ENCODE measurements around the gene NR0B1. TPM values are rescaled to one million over a fixed set of nuclear protein-coding genes. Genes with fewer than 3 reads are reported as not detected.

The NR0B1 gene
- polyA plus RNA-seq, 1 of the 3 experiments (the other 2 are of a cell fraction), result 2.2 TPM

DNA sequence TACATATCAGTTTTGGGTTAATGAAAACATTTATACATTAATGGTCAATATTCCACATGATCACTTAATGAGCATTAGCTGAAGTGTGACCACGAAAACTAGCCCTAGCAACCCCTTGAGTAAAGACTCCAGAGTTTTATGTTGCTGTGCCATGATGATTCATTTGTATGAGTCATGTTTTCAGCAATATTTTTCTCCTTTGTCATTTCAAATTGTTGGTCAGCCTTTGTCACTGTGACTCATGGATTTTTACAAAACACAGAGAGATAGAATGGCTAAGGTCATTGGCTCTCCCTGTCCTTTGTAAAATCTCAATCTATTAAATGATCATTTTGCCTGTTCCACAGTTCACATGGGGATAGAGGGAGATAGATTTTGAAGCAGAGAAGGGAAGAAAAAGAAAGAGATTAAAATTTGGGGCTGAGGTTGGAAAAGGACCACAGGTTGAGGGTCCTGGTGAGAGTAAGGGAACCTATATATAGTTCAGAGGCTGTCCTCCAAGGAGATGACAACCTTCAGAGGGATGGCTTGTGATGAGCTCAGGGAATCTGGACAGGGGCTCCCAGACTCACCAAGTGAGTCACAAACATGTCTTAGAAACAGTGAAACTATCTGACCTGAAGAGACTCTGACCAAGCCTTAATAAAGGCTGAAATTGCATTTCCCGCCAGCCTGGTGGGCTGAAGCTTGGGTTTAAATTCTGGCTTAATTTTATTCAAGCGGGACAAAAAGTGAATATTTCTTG lies 25.6 kb downstream of the NR0B1 start:
- peak overlapping the region; percentile 49; the same call in 1 of the 2 replicates for H2AFZ ChIP-seq (ENCODE audit: low read depth)
- H3K79me2 ChIP-seq (ENCODE audit: insufficient read depth), result no peaks in the 10 kb centered on the region
- H3K9me2 ChIP-seq, result no peaks in the 10 kb centered on the region
- peaks cover 0 to 9% of the 10 kb centered on the region in 2 experiments; a peak in 2 of 4 replicates for H3K4me1 ChIP-seq (ENCODE audit: control insufficient read depth in 1 of 2, insufficient read depth in 2 of 2, low read depth in 1 of 2, low read length in 1 of 2)
- no peak overlapping the region for H3K4me3 ChIP-seq (ENCODE audit: low read depth in 2 of 2, low read length in 1 of 2)
- peak overlapping the region; percentile 34 to 97; a peak in 3 of 4 replicates for H3K27ac ChIP-seq (ENCODE audit: low read depth in 2 of 2, low read length in 1 of 2)
- H3K9ac ChIP-seq, result peak overlapping the region; percentile 38; the same call in 1 of the 2 replicates
- TF ChIP-seq MAX (IDR thresholded peaks at IDR 0.05; ENCODE audit: low read depth) (no peak; the same call in 1 of the 2 replicates), EP300 (IDR thresholded peaks at IDR 0.05; ENCODE audit: borderline replicate concordance in 1 of 2, low read depth in 1 of 2, low read length in 1 of 2) (peak in 1 of 2 experiments; percentile 86; a peak in 2 of 4 replicates), REST (IDR thresholded peaks at IDR 0.05; ENCODE audit: low read depth, low read length) (no peak), TCF12 (IDR thresholded peaks at IDR 0.05) (peak; percentile 92), ZBTB33 (IDR thresholded peaks at IDR 0.05; ENCODE audit: borderline replicate concordance, low read depth) (peak; percentile 58; the same call in 1 of the 2 replicates), YY1 (IDR thresholded peaks at IDR 0.05; ENCODE audit: low read depth) (no peak), GABPA (IDR thresholded peaks at IDR 0.05; ENCODE audit: low read depth) (no peak), TEAD4 (IDR thresholded peaks at IDR 0.05; ENCODE audit: borderline replicate concordance, insufficient read depth) (peak; percentile 32; the same call in 1 of the 2 replicates), RXRA (IDR thresholded peaks at IDR 0.05; ENCODE audit: borderline replicate concordance, low read depth) (peak; percentile 44; the same call in 1 of the 2 replicates), POLR2AphosphoS5 (IDR thresholded peaks at IDR 0.05; ENCODE audit: low read depth, low read length) (peak; percentile 82; the same call in 1 of the 2 replicates), TAF1 (IDR thresholded peaks at IDR 0.05; ENCODE audit: borderline replicate concordance, low read depth, low read length) (no peak), ELF1 (IDR thresholded peaks at IDR 0.05) (no peak; the same call in 1 of the 2 replicates), CHD2 (IDR thresholded peaks at IDR 0.05; ENCODE audit: low read length, partially characterized antibody) (no peak), FOSL2 (IDR thresholded peaks at IDR 0.05; ENCODE audit: borderline replicate concordance, low read depth) (peak; percentile 100), USF2 (IDR thresholded peaks at IDR 0.05; ENCODE audit: borderline replicate concordance, low read depth, low read length) (no peak), NFIC (IDR thresholded peaks at IDR 0.05; ENCODE audit: borderline replicate concordance) (peak; percentile 63), FOXJ3 (CRISPR knock-in tag; IDR thresholded peaks at IDR 0.05) (no peak), FOXM1 (IDR thresholded peaks at IDR 0.05; ENCODE audit: low read depth) (peak; percentile 73; the same call in 1 of the 2 replicates), GATA2 (CRISPR knock-in tag; IDR thresholded peaks at IDR 0.05) (no peak), MXI1 (IDR thresholded peaks at IDR 0.05; ENCODE audit: low read depth, low read length) (no peak), JUND (IDR thresholded peaks at IDR 0.05) (peak; percentile 100), USF1 (IDR thresholded peaks at IDR 0.05; ENCODE audit: borderline replicate concordance, low read depth) (0 out of 2 replicates have a peak, but pooled peaks have one; percentile 4)
- TF ChIP-seq, protein P1, sequence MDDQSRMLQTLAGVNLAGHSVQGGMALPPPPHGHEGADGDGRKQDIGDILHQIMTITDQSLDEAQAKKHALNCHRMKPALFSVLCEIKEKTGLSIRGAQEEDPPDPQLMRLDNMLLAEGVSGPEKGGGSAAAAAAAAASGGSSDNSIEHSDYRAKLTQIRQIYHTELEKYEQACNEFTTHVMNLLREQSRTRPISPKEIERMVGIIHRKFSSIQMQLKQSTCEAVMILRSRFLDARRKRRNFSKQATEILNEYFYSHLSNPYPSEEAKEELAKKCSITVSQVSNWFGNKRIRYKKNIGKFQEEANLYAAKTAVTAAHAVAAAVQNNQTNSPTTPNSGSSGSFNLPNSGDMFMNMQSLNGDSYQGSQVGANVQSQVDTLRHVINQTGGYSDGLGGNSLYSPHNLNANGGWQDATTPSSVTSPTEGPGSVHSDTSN (IDR thresholded peaks at IDR 0.05), result peak; percentile 84
- peaks cover 14% of the 10 kb centered on the region for H3F3A ChIP-seq (replicated peaks; ENCODE audit: insufficient read depth)
- no peak for DNase-seq
- CTCF ChIA-PET, result no interaction called here
- H3K4me2 ChIP-seq, result peak overlapping the region; percentile 35
- 19% methylated on average over 3 of the region's 3 CpGs for WGBS (ENCODE audit: low lambda C conversion rate)
- no peaks in the 10 kb centered on the region for H4K20me1 ChIP-seq (ENCODE audit: insufficient read depth)
- POLR2A ChIA-PET, result no interaction called here
- no peaks in the 10 kb centered on the region for H3K9me3 ChIP-seq
- no peaks in the 10 kb centered on the region for H3K27me3 ChIP-seq (ENCODE audit: insufficient read depth)
- H3K36me3 ChIP-seq (replicated peaks in 1 of 2; ENCODE audit: control insufficient read depth in 1 of 2, insufficient read depth in 2 of 2, low read length in 1 of 2), result no peaks in the 10 kb centered on the region
